Coronary artery (tissue), 2 donors: ENCODE measurements around the gene TOMM20.
A peak's percentile ranks its signal among the peaks of the same experiment; 100 is the strongest.

Source experiments
- DNase-seq: peaks from one replicate; pipeline ENCODE4 v3.0.0-alpha.2; 2017; ENCODE audit warnings: low spot score
- H3K27ac ChIP-seq, 2 donors: fragments of 200-600 bp; sonication (generic); one replicate each; pipeline ENCODE4 v1.5.1; 2016 to 2019
- H3K4me3 ChIP-seq: fragments of 200-600 bp; sonication (generic); 2 replicates; pipeline ENCODE4 v1.5.1; 2016; ENCODE audit warnings: mild to moderate bottlenecking, moderate library complexity
- CTCF ChIP-seq: fragments of 200-600 bp; sonication (generic); IDR thresholded peaks from one replicate; pipeline ENCODE4 v1.5.1; 2019; ENCODE audit warnings: antibody characterized with exemption

TOMM20 gene

GRCh38 chr1:235128456-235129328 lies at the start of gene TOMM20:
Gene TOMM20 (minus strand): TSS chr1:235128837. CDS start chr1:235128715, 122 bp downstream.
- DNase-seq = peak; percentile 98
- Histone ChIP-seq H3K4me3 (peak within 1 kb of the TSS; percentile 84), H3K27ac (peak within 1 kb of the TSS; percentile 81 to 89)
- no peak for TF ChIP-seq CTCF

GRCh38 chr1:235176486-235176885 lies 47.8 kb upstream of the TOMM20 start:
- Histone ChIP-seq H3K27ac (no peak overlapping the region), H3K4me3 (no peak overlapping the region)
- DNase-seq = no peak
- no peak for TF ChIP-seq CTCF

DNA sequence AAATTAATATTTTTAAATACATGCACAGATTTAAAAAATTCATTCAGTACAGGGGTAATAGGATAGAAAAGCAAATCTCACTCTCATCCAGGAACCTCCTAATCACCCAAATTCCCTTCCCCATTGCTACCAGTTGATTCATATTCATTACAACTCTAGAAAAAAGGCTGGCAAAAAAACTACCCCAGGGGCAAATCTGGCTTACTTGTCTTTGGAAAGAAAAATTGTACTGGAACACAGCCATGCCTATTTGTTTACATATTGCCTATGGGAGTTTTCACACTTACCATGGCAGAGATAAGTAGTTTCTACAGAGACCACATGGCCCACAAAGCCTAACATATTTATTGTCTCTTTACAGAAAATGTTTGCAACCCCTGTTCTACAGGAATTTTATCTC lies 41.3 kb upstream of the TOMM20 start:
- no peak for TF ChIP-seq CTCF
- no peak for DNase-seq

GRCh38 chr1:235168375-235168774 lies 39.7 kb upstream of the TOMM20 start:
- no peak overlapping the region for H3K4me3 ChIP-seq
- no peak for DNase-seq
- no peak for TF ChIP-seq CTCF
- H3K27ac ChIP-seq = no peak overlapping the region

More for the DNA sequence above, 41.3 kb upstream of the TOMM20 start:
- Histone ChIP-seq H3K27ac (no peak overlapping the region), H3K4me3 (no peak overlapping the region)

DNA sequence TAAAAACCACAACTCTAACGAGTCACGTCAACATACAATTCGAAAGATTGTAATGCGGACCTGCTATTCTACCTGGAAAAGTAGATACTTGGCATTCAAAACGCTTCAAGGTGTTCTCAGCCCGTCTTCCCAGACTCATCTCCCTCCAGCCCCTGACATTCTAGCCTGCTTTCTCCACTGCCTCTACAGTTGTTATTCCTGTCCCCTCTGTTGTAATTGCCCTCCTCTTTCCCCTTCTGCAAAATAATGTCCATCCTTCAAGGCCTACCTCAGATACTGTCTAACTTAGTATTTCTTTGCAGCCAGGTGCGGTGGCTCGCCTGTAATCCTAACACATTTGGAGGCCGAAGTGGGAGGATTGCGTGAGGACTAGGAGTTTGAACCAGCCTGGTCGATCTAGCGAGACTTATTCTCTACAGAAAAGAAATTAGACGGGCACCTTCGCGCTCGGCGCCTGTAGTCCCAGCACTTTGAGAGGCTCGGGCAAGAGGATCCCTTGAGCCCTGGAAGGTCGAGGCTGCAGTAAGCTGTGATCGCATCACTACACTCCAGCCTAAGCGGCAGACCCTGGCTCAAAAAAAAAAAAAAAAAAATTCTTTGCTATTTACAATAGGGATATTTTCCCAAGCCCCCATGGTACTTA lies 33.2 kb upstream of the TOMM20 start:
- TF ChIP-seq CTCF = no peak
- peak overlapping the region; percentile 85 for H3K4me3 ChIP-seq
- no peak for DNase-seq
- H3K27ac ChIP-seq = peak overlapping the region; percentile 85 to 94

GRCh38 chr1:235160957-235161684 lies 32.5 kb upstream of the TOMM20 start, which contains the start of gene RBM34:
Gene RBM34 (minus strand): TSS chr1:235161250. CDS start chr1:235161226, 24 bp downstream.
- peak within 1 kb of the TSS; percentile 85 to 94 for H3K27ac ChIP-seq
- peak; percentile 94 for DNase-seq
- TF ChIP-seq CTCF = no peak
- peak within 1 kb of the TSS; percentile 85 for H3K4me3 ChIP-seq
